Hepatocyte (in vitro differentiated cells): Measurements from ENCODE around the gene ADAMTS14.
"Not testable (repeated sequence)": the region's sequence is repeated elsewhere in the genome, so short reads cannot be mapped to it uniquely, and the experiment has no call there.

ENCODE experiments used
- EZH2 ChIP-seq: fragments of 200-600 bp; sonication (generic); IDR thresholded peaks from 2 replicates; pipeline ENCODE4 v1.6.1; 2016; ENCODE audit warnings: antibody characterized with exemption, mild to moderate bottlenecking, borderline replicate concordance
- EZH2phosphoT487 ChIP-seq: fragments of 200-600 bp; sonication (generic); IDR thresholded peaks from one replicate; pipeline ENCODE4 v1.6.1; 2018; ENCODE audit warnings: antibody characterized with exemption, mild to moderate bottlenecking, low read depth, moderate library complexity; ENCODE audit not compliant: unreplicated experiment, severe bottlenecking
- TF ChIP-seq, protein P1 (sequence below): fragments of 200-600 bp; sonication (generic); IDR thresholded peaks from 2 replicates; pipeline ENCODE4 v1.5.1; 2016; ENCODE audit warnings: antibody characterized with exemption, mild to moderate bottlenecking; ENCODE audit not compliant: poor library complexity

GRCh38 chr10:70663458-70664409, 8.6 kb upstream of the ADAMTS14 start:
- TF ChIP-seq, protein P1, sequence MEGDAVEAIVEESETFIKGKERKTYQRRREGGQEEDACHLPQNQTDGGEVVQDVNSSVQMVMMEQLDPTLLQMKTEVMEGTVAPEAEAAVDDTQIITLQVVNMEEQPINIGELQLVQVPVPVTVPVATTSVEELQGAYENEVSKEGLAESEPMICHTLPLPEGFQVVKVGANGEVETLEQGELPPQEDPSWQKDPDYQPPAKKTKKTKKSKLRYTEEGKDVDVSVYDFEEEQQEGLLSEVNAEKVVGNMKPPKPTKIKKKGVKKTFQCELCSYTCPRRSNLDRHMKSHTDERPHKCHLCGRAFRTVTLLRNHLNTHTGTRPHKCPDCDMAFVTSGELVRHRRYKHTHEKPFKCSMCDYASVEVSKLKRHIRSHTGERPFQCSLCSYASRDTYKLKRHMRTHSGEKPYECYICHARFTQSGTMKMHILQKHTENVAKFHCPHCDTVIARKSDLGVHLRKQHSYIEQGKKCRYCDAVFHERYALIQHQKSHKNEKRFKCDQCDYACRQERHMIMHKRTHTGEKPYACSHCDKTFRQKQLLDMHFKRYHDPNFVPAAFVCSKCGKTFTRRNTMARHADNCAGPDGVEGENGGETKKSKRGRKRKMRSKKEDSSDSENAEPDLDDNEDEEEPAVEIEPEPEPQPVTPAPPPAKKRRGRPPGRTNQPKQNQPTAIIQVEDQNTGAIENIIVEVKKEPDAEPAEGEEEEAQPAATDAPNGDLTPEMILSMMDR, result not testable (repeated sequence)
- not testable (repeated sequence) for TF ChIP-seq EZH2phosphoT487, EZH2
